SU-DHL-6 (cell line): Measurements from ENCODE around the gene PDE1C.

Experiments
- CTCF ChIP-seq: fragments of 200-600 bp; sonication (generic); IDR thresholded peaks from one replicate; pipeline ENCODE4 v1.5.1; 2017; ENCODE audit warnings: antibody characterized with exemption, mild to moderate bottlenecking, low read length, moderate library complexity; ENCODE audit not compliant: insufficient read depth, poor library complexity, severe bottlenecking
- EZH2phosphoT487 ChIP-seq: fragments of 200-600 bp; sonication (generic), shearing (Covaris generic); conservative IDR thresholded peaks from 2 replicates; pipeline ENCODE4 v1.6.1; 2018; ENCODE audit warnings: mild to moderate bottlenecking, antibody characterized with exemption, low read length, moderate library complexity, mixed read lengths

- no peak for TF ChIP-seq CTCF
- no peak for TF ChIP-seq EZH2phosphoT487
Observed at GRCh38 chr7:32034052-32034451, 36.2 kb downstream of the PDE1C start.
